ENCODE data around the gene PNMA3.

Gene PNMA3

GRCh38 chrX:153049093-153049492, 7.2 kb upstream of the PNMA3 start:
- TF ChIP-seq POLR2AphosphoS5 (IDR thresholded peaks at IDR 0.05; ENCODE audit: borderline replicate concordance, low read depth, low read length) (no peak), EZH2 (IDR thresholded peaks at IDR 0.05) (no peak), FOXP2 (optimal IDR thresholded peaks at IDR 0.05; ENCODE audit: control extremely low read depth, extremely low read length, insufficient read depth) (no peak)
- no peak overlapping the region for H3K27ac ChIP-seq
- H3K9ac ChIP-seq (ENCODE audit: insufficient read length): no peak overlapping the region
- H3K4me3 ChIP-seq: no peak overlapping the region
- no peaks in the 10 kb centered on the region for H3K36me3 ChIP-seq (ENCODE audit: insufficient read depth, low read length)
- no peak for DNase-seq (ENCODE audit: low read depth, low spot score)
- no peaks in the 10 kb centered on the region for H3K9me3 ChIP-seq (ENCODE audit: low read depth, low read length)

- TF ChIP-seq FOXP2 (optimal IDR thresholded peaks at IDR 0.05; ENCODE audit: control extremely low read depth, extremely low read length, insufficient read depth) (no peak), EZH2 (IDR thresholded peaks at IDR 0.05) (no peak), POLR2AphosphoS5 (IDR thresholded peaks at IDR 0.05; ENCODE audit: borderline replicate concordance, low read depth, low read length) (no peak)
- Histone ChIP-seq H3K4me3 (no peak overlapping the region), H3K9me3 (ENCODE audit: low read depth, low read length) (no peaks in the 10 kb centered on the region), H3K36me3 (ENCODE audit: insufficient read depth, low read length) (no peaks in the 10 kb centered on the region), H3K9ac (ENCODE audit: insufficient read length) (no peak overlapping the region), H3K27ac (no peak overlapping the region)
- no peak for DNase-seq (ENCODE audit: low read depth, low spot score)
These were observed 3.7 kb upstream of the PNMA3 start for GRCh38 chrX:153052534-153052933.

- no peak overlapping the region for H3K4me3 ChIP-seq
- no peak overlapping the region for H3K27ac ChIP-seq
- DNase-seq (ENCODE audit: low read depth, low spot score): no peak
- no peaks in the 10 kb centered on the region for H3K36me3 ChIP-seq (ENCODE audit: insufficient read depth, low read length)
- TF ChIP-seq FOXP2 (optimal IDR thresholded peaks at IDR 0.05; ENCODE audit: control extremely low read depth, extremely low read length, insufficient read depth): no peak
- no peak for TF ChIP-seq POLR2AphosphoS5 (IDR thresholded peaks at IDR 0.05; ENCODE audit: borderline replicate concordance, low read depth, low read length)
- no peak for TF ChIP-seq EZH2 (IDR thresholded peaks at IDR 0.05)
- no peak overlapping the region for H3K9ac ChIP-seq (ENCODE audit: insufficient read length)
- H3K9me3 ChIP-seq (ENCODE audit: low read depth, low read length): no peaks in the 10 kb centered on the region
These were observed 1.0 kb downstream of the PNMA3 start for GRCh38 chrX:153057281-153057680.

- Histone ChIP-seq H3K36me3 (ENCODE audit: insufficient read depth, low read length) (no peaks in the 10 kb centered on the region), H3K9me3 (ENCODE audit: low read depth, low read length) (no peaks in the 10 kb centered on the region), H3K4me3 (no peak overlapping the region), H3K27ac (no peak overlapping the region), H3K9ac (ENCODE audit: insufficient read length) (no peak overlapping the region)
- no peak for TF ChIP-seq EZH2 (IDR thresholded peaks at IDR 0.05)
- TF ChIP-seq POLR2AphosphoS5 (IDR thresholded peaks at IDR 0.05; ENCODE audit: borderline replicate concordance, low read depth, low read length): no peak
- no peak for TF ChIP-seq FOXP2 (optimal IDR thresholded peaks at IDR 0.05; ENCODE audit: control extremely low read depth, extremely low read length, insufficient read depth)
- DNase-seq (ENCODE audit: low read depth, low spot score): no peak
These were observed 3.2 kb downstream of the PNMA3 start for GRCh38 chrX:153059191-153060094.

- no peaks in the 10 kb centered on the region for H3K36me3 ChIP-seq (ENCODE audit: insufficient read depth, low read length)
- no peak overlapping the region for H3K4me3 ChIP-seq
- no peak for DNase-seq (ENCODE audit: low read depth, low spot score)
- no peak overlapping the region for H3K27ac ChIP-seq
- TF ChIP-seq FOXP2 (optimal IDR thresholded peaks at IDR 0.05; ENCODE audit: control extremely low read depth, extremely low read length, insufficient read depth) (no peak), EZH2 (IDR thresholded peaks at IDR 0.05) (no peak), POLR2AphosphoS5 (IDR thresholded peaks at IDR 0.05; ENCODE audit: borderline replicate concordance, low read depth, low read length) (no peak)
- H3K9ac ChIP-seq (ENCODE audit: insufficient read length): no peak overlapping the region
- H3K9me3 ChIP-seq (ENCODE audit: low read depth, low read length): no peaks in the 10 kb centered on the region
These were observed 3.8 kb downstream of the PNMA3 start for GRCh38 chrX:153060095-153060445.

GRCh38 chrX:153061732-153062131, 5.5 kb downstream of the PNMA3 start:
- H3K9me3 ChIP-seq (ENCODE audit: low read depth, low read length): no peaks in the 10 kb centered on the region
- DNase-seq (ENCODE audit: low read depth, low spot score): no peak
- no peak overlapping the region for H3K27ac ChIP-seq
- no peak overlapping the region for H3K9ac ChIP-seq (ENCODE audit: insufficient read length)
- H3K4me3 ChIP-seq: no peak overlapping the region
- H3K36me3 ChIP-seq (ENCODE audit: insufficient read depth, low read length): no peaks in the 10 kb centered on the region
- TF ChIP-seq FOXP2 (optimal IDR thresholded peaks at IDR 0.05; ENCODE audit: control extremely low read depth, extremely low read length, insufficient read depth): no peak
- TF ChIP-seq EZH2 (IDR thresholded peaks at IDR 0.05): no peak
- TF ChIP-seq POLR2AphosphoS5 (IDR thresholded peaks at IDR 0.05; ENCODE audit: borderline replicate concordance, low read depth, low read length): no peak

GRCh38 chrX:153063315-153063714, 7.0 kb downstream of the PNMA3 start:
- peak; percentile 1 for DNase-seq (ENCODE audit: low read depth, low spot score)
- Histone ChIP-seq H3K9me3 (ENCODE audit: low read depth, low read length) (no peaks in the 10 kb centered on the region), H3K27ac (peak overlapping the region; percentile 14; the same call in 1 of the 2 replicates), H3K36me3 (ENCODE audit: insufficient read depth, low read length) (no peaks in the 10 kb centered on the region), H3K9ac (ENCODE audit: insufficient read length) (no peak overlapping the region), H3K4me3 (no peak overlapping the region)
- TF ChIP-seq EZH2 (IDR thresholded peaks at IDR 0.05) (no peak), POLR2AphosphoS5 (IDR thresholded peaks at IDR 0.05; ENCODE audit: borderline replicate concordance, low read depth, low read length) (no peak), FOXP2 (optimal IDR thresholded peaks at IDR 0.05; ENCODE audit: control extremely low read depth, extremely low read length, insufficient read depth) (no peak)

- Histone ChIP-seq H3K27ac (no peak overlapping the region), H3K9ac (ENCODE audit: insufficient read length) (no peak overlapping the region), H3K36me3 (ENCODE audit: insufficient read depth, low read length) (no peaks in the 10 kb centered on the region), H3K4me3 (no peak overlapping the region), H3K9me3 (ENCODE audit: low read depth, low read length) (no peaks in the 10 kb centered on the region)
- no peak for DNase-seq (ENCODE audit: low read depth, low spot score)
- no peak for TF ChIP-seq EZH2 (IDR thresholded peaks at IDR 0.05)
- no peak for TF ChIP-seq POLR2AphosphoS5 (IDR thresholded peaks at IDR 0.05; ENCODE audit: borderline replicate concordance, low read depth, low read length)
- TF ChIP-seq FOXP2 (optimal IDR thresholded peaks at IDR 0.05; ENCODE audit: control extremely low read depth, extremely low read length, insufficient read depth): no peak
These were observed 7.8 kb downstream of the PNMA3 start for GRCh38 chrX:153064061-153064460.

All from SK-N-MC (cell line).